ENCODE measurements around the gene KCNE4.

DNA sequence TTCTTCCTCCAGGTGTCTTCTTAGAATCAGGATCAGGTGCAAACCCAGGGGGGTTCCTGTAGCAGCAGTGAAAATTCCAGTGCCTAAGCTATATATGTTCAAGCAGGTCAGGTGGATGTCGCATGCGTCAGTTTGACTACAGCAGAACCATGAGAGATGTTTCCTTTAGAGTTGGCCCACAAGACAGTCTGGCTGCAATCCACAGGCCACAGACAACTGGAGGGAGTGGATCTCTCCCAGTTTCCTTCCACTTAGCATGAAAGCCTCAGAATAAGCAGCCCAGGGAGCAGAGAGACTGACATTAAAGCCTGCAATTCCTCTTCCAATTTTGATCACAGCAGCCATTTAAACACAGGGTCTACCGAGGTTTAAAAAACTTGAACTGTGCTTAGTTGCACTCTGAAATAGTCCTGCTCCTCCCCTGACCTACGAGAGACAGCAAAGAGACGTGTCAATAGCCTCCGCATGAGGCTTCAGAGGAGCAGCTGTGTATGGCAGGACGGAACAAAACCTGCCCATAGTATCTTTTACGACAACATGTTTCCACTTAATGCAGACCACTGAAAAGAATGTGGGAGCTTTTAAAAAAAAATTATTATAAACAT, 988 bp upstream of the KCNE4 start:
- TF ChIP-seq POLR2A (IDR thresholded peaks at IDR 0.05), result no peak
- TF ChIP-seq, protein P1, sequence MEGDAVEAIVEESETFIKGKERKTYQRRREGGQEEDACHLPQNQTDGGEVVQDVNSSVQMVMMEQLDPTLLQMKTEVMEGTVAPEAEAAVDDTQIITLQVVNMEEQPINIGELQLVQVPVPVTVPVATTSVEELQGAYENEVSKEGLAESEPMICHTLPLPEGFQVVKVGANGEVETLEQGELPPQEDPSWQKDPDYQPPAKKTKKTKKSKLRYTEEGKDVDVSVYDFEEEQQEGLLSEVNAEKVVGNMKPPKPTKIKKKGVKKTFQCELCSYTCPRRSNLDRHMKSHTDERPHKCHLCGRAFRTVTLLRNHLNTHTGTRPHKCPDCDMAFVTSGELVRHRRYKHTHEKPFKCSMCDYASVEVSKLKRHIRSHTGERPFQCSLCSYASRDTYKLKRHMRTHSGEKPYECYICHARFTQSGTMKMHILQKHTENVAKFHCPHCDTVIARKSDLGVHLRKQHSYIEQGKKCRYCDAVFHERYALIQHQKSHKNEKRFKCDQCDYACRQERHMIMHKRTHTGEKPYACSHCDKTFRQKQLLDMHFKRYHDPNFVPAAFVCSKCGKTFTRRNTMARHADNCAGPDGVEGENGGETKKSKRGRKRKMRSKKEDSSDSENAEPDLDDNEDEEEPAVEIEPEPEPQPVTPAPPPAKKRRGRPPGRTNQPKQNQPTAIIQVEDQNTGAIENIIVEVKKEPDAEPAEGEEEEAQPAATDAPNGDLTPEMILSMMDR (IDR thresholded peaks at IDR 0.05), result no peak
- no peak for TF ChIP-seq POLR2AphosphoS5 (IDR thresholded peaks at IDR 0.05)

Data from prostate gland (tissue), 2 donors.